GM19397 (cell line): ENCODE results near the gene RHBDD1.
A peak's percentile ranks its signal among the peaks of the same experiment; 100 is the strongest.

Experiments
- ATAC-seq: cut with Tn5 transposase; IDR thresholded peaks from one replicate; pipeline ENCODE4 v1.9.1; 2021; ENCODE audit warnings: mild to moderate bottlenecking, moderate library complexity; ENCODE audit not compliant: unreplicated experiment

The RHBDD1 gene

DNA sequence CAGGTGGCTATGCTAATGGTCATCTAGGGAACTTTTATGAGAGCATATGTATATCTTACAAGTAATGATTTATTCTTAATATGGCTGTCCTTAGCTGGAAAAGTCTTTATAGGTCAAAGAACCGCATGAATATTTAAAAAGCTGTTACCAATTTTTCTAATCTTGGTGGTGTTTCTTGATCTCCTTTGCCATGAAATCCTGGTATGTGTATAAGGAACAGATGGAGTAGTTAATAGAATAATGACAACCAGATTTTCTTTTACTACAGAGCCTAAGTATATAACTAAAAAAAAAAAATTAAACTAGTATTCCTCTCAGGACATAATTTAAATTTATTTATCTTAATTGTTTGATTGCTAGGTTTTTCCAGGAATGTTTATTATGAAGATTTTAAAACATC is 74.5 kb downstream of the RHBDD1 start:
- no peak for ATAC-seq

DNA sequence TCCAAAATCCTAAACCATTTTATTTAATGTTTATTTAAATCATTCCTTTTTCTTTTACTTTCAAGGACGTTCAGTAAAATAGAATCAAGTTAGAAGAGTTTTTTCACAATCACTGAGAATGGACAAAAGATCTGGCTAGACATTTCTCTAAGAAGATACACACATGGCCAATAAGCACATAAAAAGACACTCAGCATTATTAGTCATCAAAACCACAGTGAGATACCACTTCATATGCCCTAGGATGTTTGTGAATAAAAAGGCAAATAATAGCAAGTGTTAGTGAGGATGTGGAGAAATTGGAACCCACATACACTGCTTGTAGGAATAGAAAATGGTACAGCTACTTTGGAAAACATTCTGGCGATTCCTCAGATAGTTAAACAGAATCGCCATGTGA is 76.1 kb downstream of the RHBDD1 start:
- no peak for ATAC-seq

DNA sequence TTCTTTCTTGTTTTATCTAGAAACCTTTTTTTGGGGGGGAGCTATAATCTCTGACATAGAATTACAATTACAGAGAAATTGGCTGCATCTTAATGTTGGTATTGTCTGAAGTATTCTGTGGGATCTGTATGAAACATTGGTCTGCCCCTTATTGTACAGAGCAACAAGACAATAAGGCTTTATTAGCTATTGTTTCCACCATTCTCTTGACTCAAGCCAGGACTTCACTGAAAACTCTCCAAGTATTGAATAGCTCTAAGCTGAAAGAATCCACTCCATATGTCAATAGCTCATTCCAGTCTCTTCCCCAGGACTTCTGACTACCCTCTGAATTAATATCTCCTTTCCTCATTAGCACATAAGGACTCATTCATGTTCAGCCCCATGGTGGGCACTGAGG is 77.8 kb downstream of the RHBDD1 start:
- ATAC-seq: no peak

DNA sequence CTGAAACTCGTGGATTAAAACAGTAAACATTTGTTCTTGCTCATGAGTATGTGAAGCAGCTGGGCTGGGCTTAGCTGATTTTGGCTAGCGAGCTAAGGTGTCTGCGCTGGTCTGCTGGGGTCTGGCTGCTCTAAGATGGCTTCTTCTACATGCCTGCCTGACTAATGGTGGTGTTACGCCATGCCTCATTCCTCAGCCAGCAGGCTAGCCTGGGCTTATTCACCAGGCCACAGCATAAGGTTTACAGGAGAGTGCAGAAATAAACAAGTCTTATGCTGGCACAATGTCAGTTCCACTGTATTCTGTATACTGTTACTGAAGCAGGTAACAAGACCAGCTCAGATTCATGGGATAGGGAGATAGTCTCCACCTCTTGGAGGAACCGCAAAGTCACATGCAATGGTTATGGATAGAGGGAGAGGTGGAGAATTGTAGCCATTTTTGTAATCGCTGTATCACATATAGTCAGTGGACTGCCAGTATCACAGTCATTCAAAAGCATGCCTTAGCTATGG is 80.0 kb downstream of the RHBDD1 start:
- ATAC-seq: no peak

DNA sequence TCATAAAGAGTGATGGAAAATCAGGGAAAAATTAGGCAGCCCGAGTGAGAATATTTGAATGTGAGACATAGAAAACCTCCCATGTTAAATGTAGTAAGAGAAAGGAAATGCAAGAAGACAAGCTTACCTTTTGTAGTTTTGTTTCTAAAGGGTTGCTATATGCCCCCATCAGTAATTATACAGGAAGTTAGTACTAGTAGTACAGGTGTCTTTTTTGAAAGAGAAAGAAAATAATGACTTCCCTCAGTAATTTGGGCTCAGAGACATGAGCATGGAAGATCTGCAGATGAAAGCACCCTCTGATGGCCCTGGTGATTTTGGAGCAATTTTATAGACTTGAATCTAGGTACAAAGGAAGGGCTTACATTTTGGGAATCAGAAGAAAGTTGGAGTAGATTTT is 80.8 kb downstream of the RHBDD1 start:
- peak; percentile 71 for ATAC-seq

DNA sequence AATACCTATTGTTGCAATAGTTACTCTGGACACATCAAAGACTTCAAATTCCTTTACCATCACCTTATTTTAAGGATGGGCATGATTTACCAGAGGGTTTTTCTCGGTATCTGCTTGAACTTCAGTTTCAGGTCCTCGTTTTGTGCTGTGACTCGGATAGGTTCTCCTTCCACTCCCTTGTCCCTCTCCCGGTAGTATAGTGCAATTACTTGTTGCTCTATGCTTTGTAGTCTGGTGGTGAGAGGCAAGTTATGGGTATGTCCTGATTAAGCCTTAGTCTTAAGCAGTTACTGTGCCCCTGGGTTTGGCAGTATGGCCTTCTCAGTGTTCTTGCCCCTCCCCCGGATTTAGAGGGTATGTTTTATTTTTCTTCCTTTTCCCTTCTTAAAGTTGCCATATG is 96.6 kb downstream of the RHBDD1 start:
- ATAC-seq: no peak

DNA sequence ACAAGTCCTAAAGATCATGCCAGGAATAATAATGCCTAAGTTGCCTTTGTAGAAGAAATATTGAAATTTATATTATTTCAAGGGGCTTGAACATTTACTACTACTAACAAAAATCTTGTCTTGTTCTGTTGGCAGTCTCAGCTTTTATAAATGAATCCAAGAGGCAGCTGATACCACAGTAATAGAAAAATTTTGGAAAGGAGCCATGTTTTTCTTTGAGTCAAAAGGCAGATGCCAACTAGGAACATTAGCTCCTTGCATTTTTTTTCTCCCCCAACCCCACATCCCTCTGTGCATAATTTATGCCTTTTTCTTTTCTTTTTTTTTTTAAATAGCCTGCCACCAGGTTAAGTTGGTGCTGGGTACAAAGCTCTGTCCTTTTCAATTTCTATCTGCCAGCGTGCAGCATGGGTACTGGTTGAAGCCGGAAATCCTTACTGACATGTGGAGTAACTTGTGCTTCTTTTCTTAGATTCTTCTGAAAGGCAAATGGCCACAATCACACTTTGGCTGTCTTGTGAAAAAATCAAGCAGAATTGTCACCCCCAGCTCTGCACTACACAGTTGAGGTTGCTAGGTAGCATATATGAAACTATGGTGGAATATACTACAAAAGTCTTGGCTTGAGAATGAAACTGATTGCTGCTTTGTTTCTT is 98.8 kb downstream of the RHBDD1 start:
- no peak for ATAC-seq

DNA sequence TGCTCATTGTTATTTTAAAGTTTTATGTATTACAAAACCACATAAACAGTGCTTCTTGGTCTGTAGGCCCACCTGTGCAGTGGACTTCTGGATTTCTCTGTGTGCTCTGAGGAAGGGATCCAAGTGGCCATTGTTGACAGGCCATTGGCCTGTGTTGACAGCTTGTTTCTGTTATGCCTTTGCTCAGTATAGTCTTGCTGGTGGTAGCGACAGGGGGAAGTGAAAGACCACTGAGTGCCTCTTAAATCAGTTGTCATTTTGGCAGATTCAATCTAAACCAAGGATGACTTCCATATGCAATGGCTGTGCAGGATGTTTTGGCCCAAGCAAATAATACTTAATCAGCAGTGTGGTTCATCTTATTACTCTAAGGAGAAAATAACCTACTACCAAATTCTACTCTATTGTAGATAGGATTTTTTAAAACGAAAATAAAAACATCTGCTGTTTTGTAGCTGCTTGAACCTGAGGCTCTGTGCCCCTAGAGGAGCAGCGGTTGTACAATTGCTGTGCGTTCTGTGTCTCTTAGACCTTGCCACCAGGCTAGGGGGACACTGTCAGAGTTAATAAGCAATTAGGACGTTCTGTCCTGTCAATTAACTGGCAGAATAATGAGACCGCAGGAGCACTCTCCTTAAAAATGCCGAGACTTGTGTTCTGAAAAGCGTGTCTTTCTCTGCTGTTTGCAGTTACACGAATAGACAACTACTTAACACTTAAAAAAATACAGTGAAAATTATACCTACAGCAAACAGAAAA is 108.2 kb downstream of the RHBDD1 start:
- no peak for ATAC-seq

DNA sequence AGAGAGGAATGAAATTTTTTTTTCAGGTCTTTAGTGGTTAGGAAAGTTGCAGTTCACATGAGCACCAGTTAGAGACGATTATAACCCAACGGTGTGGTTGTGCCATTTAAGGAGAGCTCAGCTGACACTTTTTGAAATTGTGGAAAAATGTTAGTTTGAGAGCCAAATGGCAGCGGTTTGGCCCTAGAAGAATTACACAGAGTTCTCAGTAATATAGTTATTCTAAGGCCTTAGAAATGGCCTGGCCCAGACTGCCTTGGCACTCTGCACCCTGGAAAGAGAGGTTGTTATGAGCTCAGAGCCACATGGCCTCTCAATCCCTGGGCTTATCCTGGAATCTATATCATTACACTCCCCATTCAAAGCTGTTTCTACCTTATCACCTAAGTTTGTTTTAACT is 117.4 kb downstream of the RHBDD1 start:
- ATAC-seq: no peak

DNA sequence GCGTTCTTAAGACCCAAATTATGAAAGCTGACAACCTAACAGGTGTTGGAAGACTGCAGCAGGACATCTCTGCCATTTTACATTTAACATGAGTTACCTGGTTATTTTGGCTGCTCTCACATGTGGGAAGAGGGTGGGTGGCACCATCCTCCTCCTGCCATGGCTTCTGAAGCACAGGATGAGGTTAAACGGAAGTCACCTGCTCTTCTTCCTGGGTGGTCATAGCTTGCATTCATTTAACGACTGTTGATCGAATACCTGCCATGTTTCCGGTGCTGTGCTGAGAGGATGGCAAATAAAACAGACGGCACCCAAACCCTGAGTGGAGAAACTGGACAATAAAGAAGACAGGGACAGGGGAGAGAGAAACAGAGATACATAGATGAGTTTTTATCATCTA is 118.0 kb downstream of the RHBDD1 start:
- no peak for ATAC-seq

DNA sequence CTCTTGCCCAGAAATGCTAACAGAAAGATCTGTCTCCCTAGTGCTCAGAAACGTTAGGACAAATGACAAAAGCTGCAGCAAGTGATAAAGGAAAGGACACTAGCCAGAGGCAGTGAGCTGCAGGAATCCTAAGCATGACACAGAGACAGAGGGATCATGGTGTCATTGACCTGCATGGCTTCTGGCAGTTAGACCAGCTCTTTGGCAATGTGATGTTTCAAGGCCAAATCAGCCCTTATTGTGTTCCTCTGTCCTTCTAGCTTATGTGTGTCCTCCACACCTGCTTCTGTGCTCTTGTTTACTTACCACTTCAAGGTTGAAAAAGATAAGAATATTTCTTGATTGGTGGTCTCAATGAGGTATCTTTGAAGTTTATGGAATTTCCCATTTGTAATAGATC is 120.8 kb downstream of the RHBDD1 start:
- no peak for ATAC-seq

DNA sequence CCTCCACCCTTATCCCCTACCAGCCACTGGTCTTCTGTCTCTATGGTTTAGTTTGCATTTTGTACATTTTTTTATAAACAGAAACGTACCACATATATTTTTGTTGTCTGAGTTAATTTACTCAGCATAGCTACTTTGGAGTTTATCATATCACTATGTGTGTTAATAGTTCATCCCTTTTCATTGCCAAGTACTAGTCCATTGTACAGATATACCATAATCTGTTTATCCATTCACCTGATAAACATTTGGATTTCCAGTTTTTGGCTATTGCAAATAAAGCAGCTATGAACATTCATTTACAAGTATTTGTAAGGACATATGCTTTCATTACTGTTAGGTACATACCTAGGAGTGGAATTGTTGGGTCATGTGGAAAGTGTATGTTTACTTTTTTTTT is 123.6 kb downstream of the RHBDD1 start:
- ATAC-seq: no peak

DNA sequence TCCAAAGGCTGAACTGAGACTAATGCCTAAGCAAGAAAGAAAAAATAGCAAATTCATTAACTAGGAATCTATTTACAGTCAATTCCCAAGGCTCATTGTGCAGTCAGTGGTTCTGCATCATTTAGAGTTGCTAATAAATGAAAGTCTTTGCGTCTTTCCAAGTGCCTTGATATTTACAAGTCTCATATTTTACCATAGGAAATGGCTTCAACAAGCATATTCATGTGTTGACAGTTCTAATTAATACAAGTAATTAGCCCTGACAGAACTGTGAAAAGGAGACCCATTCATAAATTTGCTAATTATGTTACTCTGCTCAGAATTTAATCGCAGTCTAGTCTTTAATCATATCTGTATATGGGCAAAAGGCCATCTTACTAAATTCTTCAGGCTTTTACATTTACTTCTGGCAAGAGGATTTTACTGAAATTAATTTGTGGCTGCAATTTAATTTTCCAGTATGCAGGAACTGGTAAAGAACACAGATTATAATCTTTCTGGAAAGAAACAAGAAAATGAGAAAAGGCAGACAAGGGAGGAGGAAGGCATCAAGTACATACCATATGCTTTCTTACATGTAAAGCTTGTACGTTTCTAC is 126.4 kb downstream of the RHBDD1 start:
- ATAC-seq: no peak

DNA sequence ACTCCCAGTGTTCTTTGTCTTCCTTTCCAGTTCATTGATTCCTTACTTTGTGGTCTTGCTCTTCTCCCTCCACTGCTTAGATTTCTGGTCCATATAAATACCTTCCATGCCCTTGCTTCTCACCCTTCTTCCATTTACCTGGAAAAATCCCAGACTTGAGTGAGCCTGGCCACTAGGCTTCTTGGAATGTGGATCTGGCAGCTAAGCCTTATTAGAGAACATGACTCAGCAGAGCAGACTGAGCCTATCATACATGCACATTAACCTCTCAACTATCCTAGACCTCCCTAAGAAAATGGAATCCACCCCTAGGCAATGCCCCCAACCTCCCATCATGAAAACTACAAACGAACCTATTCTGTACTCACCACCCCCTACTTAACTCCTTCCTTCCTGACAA is 127.7 kb downstream of the RHBDD1 start:
- no peak for ATAC-seq

DNA sequence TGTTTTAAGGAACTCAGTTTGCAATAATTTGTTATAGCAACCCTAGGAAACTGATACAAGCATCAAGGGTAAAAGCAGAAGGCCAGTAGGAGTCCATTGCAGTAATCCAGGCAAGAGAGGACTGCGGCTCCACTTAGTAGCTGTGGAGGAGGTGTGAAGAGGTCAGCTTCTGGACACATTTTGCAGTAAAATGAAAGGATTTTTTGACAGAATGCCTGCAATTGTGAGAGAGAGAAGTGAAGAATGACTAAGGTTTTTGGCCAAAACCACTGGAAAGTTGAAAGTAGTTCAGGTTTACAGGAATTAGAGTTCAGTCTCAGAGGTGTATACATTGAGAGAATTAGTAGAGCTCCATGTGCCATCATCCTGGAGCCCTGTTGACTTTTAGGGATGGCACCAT is 129.5 kb downstream of the RHBDD1 start:
- ATAC-seq: no peak

DNA sequence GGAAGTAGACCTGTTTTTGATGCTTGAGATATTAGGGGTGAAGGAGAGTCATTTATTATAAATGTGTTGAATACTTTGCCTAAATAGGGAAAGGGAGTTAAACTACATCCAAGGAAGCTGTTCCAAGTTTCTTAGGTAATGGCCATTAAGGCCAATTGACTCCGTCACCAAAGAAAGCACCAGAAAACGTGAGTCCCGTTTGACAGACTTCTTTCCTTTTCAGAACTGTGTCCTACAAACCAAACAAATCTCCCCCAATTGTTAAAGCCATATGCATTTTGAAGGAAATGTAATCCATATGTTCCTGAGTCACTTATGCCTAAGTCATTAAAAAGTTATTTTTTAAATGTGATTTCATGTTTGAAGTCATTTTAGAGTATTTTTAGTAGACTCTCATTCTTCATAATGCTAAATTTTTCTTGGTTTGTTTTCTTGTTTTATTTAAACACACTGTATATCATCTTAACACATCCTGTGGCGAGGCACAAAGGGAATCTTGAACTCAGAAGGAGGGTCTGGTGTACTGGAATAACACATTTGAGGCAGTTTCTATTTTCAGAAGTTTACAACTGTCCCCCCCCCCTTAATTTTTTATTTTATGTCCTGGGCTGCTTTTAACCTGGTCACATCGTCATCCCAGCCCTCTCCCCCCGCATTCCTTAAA is 133.7 kb downstream of the RHBDD1 start:
- ATAC-seq: no peak

DNA sequence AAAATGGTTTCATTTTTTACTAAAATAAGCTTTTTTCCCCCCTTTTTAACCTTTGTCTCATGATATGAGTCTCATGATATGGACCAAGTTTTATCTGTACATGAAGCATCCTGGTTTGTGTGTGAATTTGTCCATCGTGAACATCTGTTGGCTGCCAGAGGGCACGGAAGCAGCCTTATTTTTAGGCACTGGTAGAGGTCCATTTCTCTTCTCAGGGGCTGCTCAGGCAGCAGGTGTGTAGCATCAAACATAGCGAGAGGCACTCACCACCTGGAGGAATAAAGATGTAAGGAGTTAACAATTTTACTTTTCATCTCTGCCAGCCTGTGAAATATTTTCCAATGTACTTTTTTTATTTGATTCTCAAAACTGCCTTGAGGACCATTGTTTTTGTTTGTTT is 134.5 kb downstream of the RHBDD1 start:
- ATAC-seq: peak; percentile 54

DNA sequence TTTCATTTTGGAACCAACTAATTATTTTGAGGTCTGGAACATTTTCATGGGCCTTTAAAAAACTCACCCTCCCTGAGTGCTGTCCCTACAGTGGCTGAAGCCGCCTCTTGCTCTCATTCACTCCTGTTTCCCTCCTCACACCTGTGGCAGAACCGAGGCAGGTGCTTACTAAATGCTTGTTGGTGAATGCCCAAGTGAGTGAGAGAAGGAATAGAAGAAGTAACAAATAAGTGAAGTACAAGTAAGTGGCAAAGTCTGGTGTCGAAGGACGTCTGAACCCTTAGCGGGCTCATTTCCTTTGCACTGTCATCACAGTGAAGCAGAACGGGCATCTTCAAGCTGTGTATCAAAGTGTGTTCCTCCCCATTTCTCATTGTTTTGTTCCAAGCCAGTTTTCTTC is 135.2 kb downstream of the RHBDD1 start:
- no peak for ATAC-seq

DNA sequence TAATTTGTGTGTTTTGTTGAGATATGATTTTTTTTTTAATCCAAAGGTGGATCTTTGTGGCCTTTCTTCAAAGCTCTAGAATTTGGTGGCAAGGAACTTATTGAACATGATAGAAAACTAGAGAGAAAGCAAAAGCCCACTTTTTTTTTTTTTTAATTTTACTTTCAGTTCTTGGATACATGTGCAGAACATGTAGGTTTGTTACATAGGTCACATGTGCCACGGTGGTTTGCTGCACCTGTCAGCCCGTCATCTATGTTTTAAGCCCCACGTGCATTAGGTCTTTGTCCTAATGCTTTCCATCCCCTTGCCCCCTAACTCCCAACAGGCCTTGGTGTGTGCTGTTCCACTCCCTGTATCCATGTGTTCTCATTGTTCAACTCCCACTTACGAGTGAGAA is 135.9 kb downstream of the RHBDD1 start:
- ATAC-seq: no peak

DNA sequence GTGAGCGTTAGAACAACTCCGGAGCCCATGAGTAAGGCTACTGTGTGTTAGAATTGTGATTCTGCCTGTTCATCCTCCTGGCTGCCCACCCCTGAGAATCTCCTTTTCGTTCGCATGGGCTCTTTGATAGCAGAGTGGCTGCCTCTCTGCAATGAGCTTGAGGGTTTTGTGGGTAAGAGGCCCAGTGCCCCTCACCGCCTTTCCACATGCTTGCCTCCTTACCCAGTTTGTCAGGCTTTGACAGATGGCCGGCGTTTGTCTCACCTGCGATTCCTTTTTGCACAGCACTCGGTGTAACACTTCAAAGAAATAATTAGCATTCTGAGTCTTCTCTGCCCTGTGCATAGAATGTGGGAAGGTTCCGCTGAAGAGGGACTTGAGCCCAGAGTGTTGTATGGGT is 138.0 kb downstream of the RHBDD1 start:
- ATAC-seq: no peak

DNA sequence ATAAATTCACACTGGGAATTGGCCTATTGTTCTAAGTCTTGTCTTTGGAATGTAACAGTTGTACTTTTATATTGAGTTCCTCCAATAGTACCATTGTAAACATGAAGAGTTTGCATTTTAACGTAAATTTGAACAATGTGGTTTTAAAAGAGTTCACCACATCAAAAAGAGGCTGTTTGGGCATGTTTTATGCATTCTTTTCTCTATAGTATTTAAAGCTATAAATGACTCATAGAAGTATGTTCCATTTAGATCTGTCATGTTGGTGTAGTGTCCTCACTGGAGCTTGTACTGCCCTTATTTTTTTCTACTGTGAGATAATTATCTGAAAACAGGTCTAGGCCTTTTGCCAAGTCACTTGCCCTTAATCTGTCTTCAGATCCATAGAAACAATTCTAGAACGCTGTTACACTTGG is 141.9 kb downstream of the RHBDD1 start:
- no peak for ATAC-seq

DNA sequence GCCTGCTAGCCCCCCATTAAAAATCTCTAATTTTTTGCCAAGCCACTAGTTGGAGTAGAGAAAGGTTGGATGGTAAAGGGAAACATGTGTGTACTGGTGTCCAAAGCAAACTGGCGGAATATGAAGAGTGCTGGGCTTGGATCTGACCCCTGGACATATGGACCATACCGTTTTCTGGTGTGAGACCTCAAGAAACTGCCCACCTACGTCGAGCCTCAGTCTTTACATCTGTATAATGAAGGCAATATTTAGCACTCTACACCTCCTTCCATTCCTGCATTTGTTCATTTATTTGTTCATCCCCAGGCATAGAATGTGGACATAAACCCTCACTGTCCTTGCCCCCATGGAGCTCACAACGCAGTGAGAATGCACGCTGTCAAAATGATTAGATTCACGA is 142.4 kb downstream of the RHBDD1 start:
- ATAC-seq: no peak
